GM12873 (cell line): Measurements from ENCODE around the gene ZNF443.

Experiments used
- CTCF ChIP-seq: IDR thresholded peaks from 2 replicates; pipeline ENCODE4 v1.5.1; 2012; ENCODE audit warnings: low read depth, mild to moderate bottlenecking, moderate library complexity, low read length, control low read depth; ENCODE audit not compliant: insufficient read depth; ENCODE audit errors: missing control alignments

The ZNF443 gene

GRCh38 chr19:12478234-12478941, 37.6 kb upstream of the ZNF443 start:
- no peak for TF ChIP-seq CTCF

GRCh38 chr19:12465211-12465610, 24.4 kb upstream of the ZNF443 start:
- TF ChIP-seq CTCF = no peak

- TF ChIP-seq CTCF = no peak
Observed at GRCh38 chr19:12464769-12465168, 23.9 kb upstream of the ZNF443 start.

- no peak for TF ChIP-seq CTCF
Observed at GRCh38 chr19:12453495-12453894, 12.7 kb upstream of the ZNF443 start.

- no peak for TF ChIP-seq CTCF
Observed at GRCh38 chr19:12450844-12451243, 10.0 kb upstream of the ZNF443 start.

GRCh38 chr19:12448808-12449207, 8.0 kb upstream of the ZNF443 start:
- TF ChIP-seq CTCF = no peak

- no peak for TF ChIP-seq CTCF
Observed at GRCh38 chr19:12425888-12426274, 14.9 kb downstream of the ZNF443 start.
